Stomach smooth muscle (tissue), 2 donors: Measurements from ENCODE around the gene MINDY4.

ENCODE experiments used
- H3K27ac ChIP-seq: one replicate; pipeline ENCODE4 v1.7.0; 2013; ENCODE audit warnings: mild to moderate bottlenecking, low read length, inconsistent platforms
- H3K27me3 ChIP-seq, 2 donors: one replicate each; pipeline ENCODE4 v1.7.0; 2013; ENCODE audit warnings: low read length in 2 of 2; ENCODE audit not compliant: insufficient read depth in 2 of 2, control insufficient read depth in 1 of 2
- H3K36me3 ChIP-seq, 2 donors: one replicate each; pipeline ENCODE4 v1.7.0; 2013; ENCODE audit warnings: low read length in 2 of 2; ENCODE audit not compliant: control insufficient read depth in 2 of 2, insufficient read depth in 2 of 2
- H3K4me1 ChIP-seq: one replicate; pipeline ENCODE4 v1.7.0; 2013; ENCODE audit warnings: low read length; ENCODE audit not compliant: control insufficient read depth, insufficient read depth
- H3K4me3 ChIP-seq, 2 donors: one replicate each; pipeline ENCODE4 v1.7.0; 2013; ENCODE audit warnings: low read length in 2 of 2
- H3K9ac ChIP-seq, 2 donors: one replicate each; pipeline ENCODE4 v1.7.0; 2013; ENCODE audit warnings: low read length in 2 of 2, mild to moderate bottlenecking in 1 of 2
- H3K9me3 ChIP-seq, 2 donors: one replicate each; pipeline ENCODE4 v1.7.0; 2013; ENCODE audit warnings: low read length in 2 of 2; ENCODE audit not compliant: control insufficient read depth in 2 of 2
- donor health status: healthy.
- donor health status: Pancreatic carcinoma.

The MINDY4 gene

DNA sequence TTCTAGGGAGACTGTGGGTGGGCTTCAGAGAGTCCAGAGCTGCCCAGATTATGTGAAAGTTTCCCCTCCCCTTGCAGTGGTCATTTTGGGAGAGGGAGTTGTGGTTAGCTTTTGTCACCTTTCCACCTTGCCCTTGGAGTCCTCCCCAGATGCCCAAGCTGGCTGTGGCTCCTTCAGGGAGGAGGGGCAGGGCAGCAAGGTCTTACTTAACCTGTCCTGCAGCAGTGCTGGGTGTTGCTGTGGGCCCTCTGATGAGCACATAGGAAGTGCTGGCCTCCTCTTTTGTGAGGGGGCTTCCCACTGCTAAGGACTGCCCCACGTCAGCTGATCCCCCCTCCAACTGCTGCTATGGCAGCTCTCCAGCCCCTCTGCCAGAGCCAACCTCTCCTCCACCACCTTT lies 122.8 kb downstream of the MINDY4 start:
- H3K4me1 ChIP-seq = peaks cover 33% of the 10 kb centered on the region
- no peak overlapping the region for H3K9ac ChIP-seq
- no peak overlapping the region for H3K4me3 ChIP-seq
- H3K9me3 ChIP-seq = no peaks in the 10 kb centered on the region
- peaks cover 4 to 7% of the 10 kb centered on the region in 2 donors for H3K36me3 ChIP-seq
- peak overlapping the region; percentile 18 for H3K27ac ChIP-seq
- H3K27me3 ChIP-seq = no peaks in the 10 kb centered on the region

GRCh38 chr7:30894866-30895605 lies 123.8 kb downstream of the MINDY4 start:
- H3K27me3 ChIP-seq = no peaks in the 10 kb centered on the region
- peaks cover 4 to 7% of the 10 kb centered on the region in 2 donors for H3K36me3 ChIP-seq
- no peak overlapping the region for H3K4me3 ChIP-seq
- H3K9me3 ChIP-seq = no peaks in the 10 kb centered on the region
- H3K9ac ChIP-seq = no peak overlapping the region
- peaks cover 41% of the 10 kb centered on the region for H3K4me1 ChIP-seq
- no peak overlapping the region for H3K27ac ChIP-seq

GRCh38 chr7:30896036-30896435 lies 124.8 kb downstream of the MINDY4 start:
- no peak overlapping the region for H3K9ac ChIP-seq
- peaks cover 4 to 7% of the 10 kb centered on the region in 2 donors for H3K36me3 ChIP-seq
- no peak overlapping the region for H3K4me3 ChIP-seq
- no peaks in the 10 kb centered on the region for H3K27me3 ChIP-seq
- H3K4me1 ChIP-seq = peaks cover 51% of the 10 kb centered on the region
- H3K27ac ChIP-seq = no peak overlapping the region
- no peaks in the 10 kb centered on the region for H3K9me3 ChIP-seq

GRCh38 chr7:30896783-30897637 lies 125.8 kb downstream of the MINDY4 start:
- H3K27me3 ChIP-seq = no peaks in the 10 kb centered on the region
- no peak overlapping the region for H3K27ac ChIP-seq
- no peaks in the 10 kb centered on the region for H3K9me3 ChIP-seq
- no peak overlapping the region for H3K9ac ChIP-seq
- no peak overlapping the region for H3K4me3 ChIP-seq
- H3K36me3 ChIP-seq = peaks cover 3% of the 10 kb centered on the region in 2 donors
- H3K4me1 ChIP-seq = peaks cover 52% of the 10 kb centered on the region

GRCh38 chr7:30897770-30898169 lies 126.6 kb downstream of the MINDY4 start:
- H3K9me3 ChIP-seq = no peaks in the 10 kb centered on the region
- H3K27me3 ChIP-seq = no peaks in the 10 kb centered on the region
- peaks cover 49% of the 10 kb centered on the region for H3K4me1 ChIP-seq
- H3K4me3 ChIP-seq = no peak overlapping the region
- H3K36me3 ChIP-seq = no peaks in the 10 kb centered on the region
- H3K9ac ChIP-seq = no peak overlapping the region
- no peak overlapping the region for H3K27ac ChIP-seq

- H3K27ac ChIP-seq = no peak overlapping the region
- no peak overlapping the region for H3K9ac ChIP-seq
- no peaks in the 10 kb centered on the region for H3K36me3 ChIP-seq
- H3K4me3 ChIP-seq = no peak overlapping the region
- no peaks in the 10 kb centered on the region for H3K27me3 ChIP-seq
- no peaks in the 10 kb centered on the region for H3K9me3 ChIP-seq
- H3K4me1 ChIP-seq = peaks cover 46% of the 10 kb centered on the region
Observed at GRCh38 chr7:30898411-30898810, 127.2 kb downstream of the MINDY4 start.

GRCh38 chr7:30899066-30899465 lies 127.8 kb downstream of the MINDY4 start:
- Histone ChIP-seq H3K9me3 (no peaks in the 10 kb centered on the region), H3K4me3 (no peak overlapping the region), H3K4me1 (peaks cover 39% of the 10 kb centered on the region), H3K27me3 (no peaks in the 10 kb centered on the region), H3K36me3 (no peaks in the 10 kb centered on the region), H3K9ac (no peak overlapping the region), H3K27ac (no peak overlapping the region)

GRCh38 chr7:30899630-30900029 lies 128.4 kb downstream of the MINDY4 start:
- H3K27me3 ChIP-seq = no peaks in the 10 kb centered on the region
- no peak overlapping the region for H3K4me3 ChIP-seq
- peaks cover 0 to 2% of the 10 kb centered on the region in 2 donors for H3K36me3 ChIP-seq
- H3K9me3 ChIP-seq = no peaks in the 10 kb centered on the region
- H3K9ac ChIP-seq = no peak overlapping the region
- H3K27ac ChIP-seq = no peak overlapping the region
- peaks cover 35% of the 10 kb centered on the region for H3K4me1 ChIP-seq

DNA sequence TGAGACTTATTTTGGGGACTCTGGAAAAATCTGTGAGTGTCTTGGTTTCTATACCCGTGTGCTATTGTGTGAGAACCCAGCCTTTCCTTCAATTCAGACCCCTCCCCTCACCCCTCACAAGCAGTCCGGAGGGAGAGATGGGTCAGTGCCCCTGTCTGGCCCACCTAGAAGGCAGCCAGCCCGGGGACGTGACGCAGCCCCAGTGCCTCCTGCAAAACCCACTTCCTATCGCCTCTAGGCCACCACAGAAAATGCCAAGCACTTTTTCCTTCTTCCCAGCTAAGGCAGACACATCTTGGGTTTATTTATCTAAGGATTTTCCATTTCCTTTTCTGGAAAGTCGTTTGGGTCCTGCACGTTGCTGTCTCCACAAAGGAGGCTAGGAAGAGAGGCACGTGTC lies 128.8 kb downstream of the MINDY4 start:
- H3K27me3 ChIP-seq = no peaks in the 10 kb centered on the region
- peaks cover 0 to 2% of the 10 kb centered on the region in 2 donors for H3K36me3 ChIP-seq
- H3K9me3 ChIP-seq = no peaks in the 10 kb centered on the region
- no peak overlapping the region for H3K4me3 ChIP-seq
- H3K27ac ChIP-seq = no peak overlapping the region
- H3K9ac ChIP-seq = no peak overlapping the region
- H3K4me1 ChIP-seq = peaks cover 39% of the 10 kb centered on the region

DNA sequence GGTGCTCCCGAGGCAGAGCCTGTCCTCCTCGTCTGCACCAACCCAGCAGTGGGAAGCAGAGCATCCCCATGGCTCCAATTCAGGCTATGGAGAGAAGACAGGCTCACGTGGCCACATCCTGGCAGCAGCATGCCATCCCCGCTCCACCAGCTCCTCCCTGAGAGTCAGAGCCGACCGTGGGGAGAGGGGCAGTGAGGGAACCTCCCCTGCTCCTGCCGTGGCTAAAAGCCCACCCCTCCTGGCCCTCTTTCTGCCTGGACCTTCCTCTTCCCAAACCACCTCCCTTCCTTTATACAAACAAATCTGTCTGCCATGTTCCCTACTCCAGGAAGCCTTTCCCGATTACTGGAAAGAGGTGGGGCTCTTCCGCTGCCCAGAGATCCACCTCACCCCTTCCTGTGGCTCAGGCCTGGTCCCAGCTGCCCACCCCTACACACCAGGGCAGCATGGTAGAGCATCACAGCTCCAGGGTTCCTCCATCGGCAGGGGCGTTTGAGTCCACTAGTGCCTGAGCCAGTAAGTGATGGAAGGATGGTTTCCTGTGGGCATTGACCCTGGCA lies 129.7 kb downstream of the MINDY4 start:
- H3K4me3 ChIP-seq = no peak overlapping the region
- peaks cover 0 to 2% of the 10 kb centered on the region in 2 donors for H3K36me3 ChIP-seq
- H3K4me1 ChIP-seq = peaks cover 46% of the 10 kb centered on the region
- H3K9ac ChIP-seq = no peak overlapping the region
- no peaks in the 10 kb centered on the region for H3K27me3 ChIP-seq
- no peak overlapping the region for H3K27ac ChIP-seq
- H3K9me3 ChIP-seq = no peaks in the 10 kb centered on the region
